ENCODE data around the gene EEF1A2. TPM values are rescaled to one million over a fixed set of nuclear protein-coding genes. Genes with fewer than 3 reads are reported as not detected.

The EEF1A2 gene
- total RNA-seq, 1 donor from 2014 or later: 255 TPM

DNA sequence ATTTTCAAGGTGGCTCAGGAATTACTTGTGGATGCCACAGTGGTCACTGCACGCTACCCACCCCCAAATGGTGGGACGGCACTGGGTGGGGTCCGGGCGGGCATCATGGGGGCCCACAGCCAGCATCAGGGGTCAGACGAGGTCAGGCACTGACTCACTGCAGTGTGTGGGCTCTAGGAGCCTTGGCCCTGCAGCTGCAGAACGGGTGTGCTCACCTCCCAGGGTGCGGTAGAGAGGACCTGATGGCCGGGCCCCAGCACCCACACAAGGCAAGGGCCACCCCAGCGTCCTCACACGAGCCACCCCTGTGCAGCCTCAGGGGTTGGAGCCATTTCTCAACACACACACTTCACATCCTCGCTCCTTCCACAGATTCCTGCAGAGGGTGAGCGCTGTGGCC, 60.8 kb downstream of the EEF1A2 start:
- H3K9ac ChIP-seq (ENCODE audit: low read depth in 1 of 3, low read length in 3 of 3): no peak overlapping the region
- H3K9me3 ChIP-seq (ENCODE audit: control insufficient read depth in 3 of 3, low read length in 3 of 3): no peaks in the 10 kb centered on the region
- no peak overlapping the region for H3K4me3 ChIP-seq (ENCODE audit: low read length in 3 of 3)
- H3K36me3 ChIP-seq (ENCODE audit: control insufficient read depth in 3 of 3, insufficient read depth in 3 of 3, low read length in 3 of 3): no peaks in the 10 kb centered on the region
- no peaks in the 10 kb centered on the region for H3K4me1 ChIP-seq (ENCODE audit: control insufficient read depth in 3 of 3, insufficient read depth in 3 of 3, low read length in 3 of 3)
- peaks cover 20 to 42% (median 27%) of the 10 kb centered on the region in 3 donors for H3K27me3 ChIP-seq (ENCODE audit: control insufficient read depth in 3 of 3, insufficient read depth in 3 of 3, low read length in 3 of 3)
- no peak overlapping the region for H3K27ac ChIP-seq (ENCODE audit: low read depth, low read length)

Other genes starting within 250 kb of the EEF1A2 start
- gene NKAIN4, start 244.6 kb downstream of the EEF1A2 start, total RNA-seq: 13.6 TPM
- gene ARFGAP1, start 226.3 kb downstream of the EEF1A2 start, total RNA-seq: 31.8 TPM
- 2.6 TPM for gene COL20A1, start 205.9 kb downstream of the EEF1A2 start, total RNA-seq
- 0.52 TPM for gene CHRNA4, start 137.7 kb downstream of the EEF1A2 start, total RNA-seq
- 1.6 TPM for gene KCNQ2, start 26.4 kb downstream of the EEF1A2 start, total RNA-seq
- 24.0 TPM for gene PPDPF, start 21.7 kb upstream of the EEF1A2 start, total RNA-seq
- gene PTK6, start 38.3 kb upstream of the EEF1A2 start, total RNA-seq: not detected
- not detected for gene SRMS, start 48.7 kb upstream of the EEF1A2 start, total RNA-seq
- 0.52 TPM for gene FNDC11, start 55.1 kb upstream of the EEF1A2 start, total RNA-seq
- gene HELZ2, start 75.2 kb upstream of the EEF1A2 start, total RNA-seq: 12.5 TPM
- gene GMEB2, start 128.0 kb upstream of the EEF1A2 start, total RNA-seq: 5.7 TPM
- 10.4 TPM for gene STMN3, start 154.3 kb upstream of the EEF1A2 start, total RNA-seq
- 4.7 TPM for gene RTEL1, start 159.2 kb upstream of the EEF1A2 start, total RNA-seq
- not detected for gene TNFRSF6B, start 197.6 kb upstream of the EEF1A2 start, total RNA-seq
- gene ARFRP1, start 208.9 kb upstream of the EEF1A2 start, total RNA-seq: 13.0 TPM
- 6.8 TPM for gene ZGPAT, start 209.0 kb upstream of the EEF1A2 start, total RNA-seq
- gene LIME1, start 237.6 kb upstream of the EEF1A2 start, total RNA-seq: 0.52 TPM
- 10.4 TPM for gene SLC2A4RG, start 240.7 kb upstream of the EEF1A2 start, total RNA-seq

Data from skeletal muscle tissue (tissue), 4 donors.